Prostate gland (tissue), 2 donors: ENCODE measurements around the gene TBL1X. TPM values are rescaled to one million over a fixed set of nuclear protein-coding genes. Genes with fewer than 3 reads are reported as not detected.

ENCODE experiments used
- DNase-seq: peaks from one replicate; pipeline ENCODE4 v3.0.0-alpha.2; 2019; ENCODE audit warnings: low spot score
- H3K27ac ChIP-seq, 2 donors: fragments of 200-600 bp; sonication (generic); 2 replicates each; pipeline ENCODE4 v1.5.1; 2017 to 2019
- H3K27me3 ChIP-seq: fragments of 200-600 bp; sonication (generic); replicated peaks from 2 replicates; pipeline ENCODE4 v1.5.1; 2019; ENCODE audit not compliant: insufficient read depth
- H3K36me3 ChIP-seq, 2 donors: fragments of 200-600 bp; sonication (generic); 1 replicate in 1 of 2; 2 replicates in 1 of 2; pipeline versions ENCODE4 v1.5.1 to v1.8.1; 2017 to 2019
- H3K4me1 ChIP-seq: fragments of 200-600 bp; sonication (generic); replicated peaks from 2 replicates; pipeline ENCODE4 v1.5.1; 2019
- H3K4me3 ChIP-seq, 2 donors: fragments of 200-600 bp; sonication (generic); 2 replicates each; pipeline ENCODE4 v1.5.1; 2017 to 2019
- H3K9me3 ChIP-seq: fragments of 200-600 bp; sonication (generic); 2 replicates; pipeline ENCODE4 v1.5.1; 2017
- POLR2A ChIP-seq: fragments of 450-650 bp; IDR thresholded peaks from one replicate; pipeline ENCODE4 v1.6.1; 2016; ENCODE audit warnings: antibody characterized with exemption, mild to moderate bottlenecking
- POLR2AphosphoS5 ChIP-seq: sonication (generic); formaldehyde crosslinking; IDR thresholded peaks from one replicate; pipeline ENCODE4 v1.6.1; 2017; ENCODE audit warnings: antibody characterized with exemption
- WGBS: methylation state at CpG from one replicate; pipeline ENCODE4 v1.1.5; 2018; 5-methylcytosine and 5-hydroxymethylcytosine counted together
- intact Hi-C: fragments of 100-400 bp; cut with DNase I; formaldehyde crosslinking; loops from one replicate; pipeline ENCODE4 v1.14.2; 2022
- total RNA-seq, 2 donors: library from RNA; depleted of rRNA; stranded (reverse); fragments of >200 nt; gene quantifications; one replicate each; pipeline ENCODE4 v1.1.0, GENCODE V29; 2016
- TF ChIP-seq, protein P1 (sequence below), 4 experiments: fragments of 200-600 bp in 2 of 4; fragments of 450-650 bp in 2 of 4; sonication (generic) in 2 of 4; IDR thresholded peaks; 1 replicate in 3 of 4; 2 replicates in 1 of 4; pipeline ENCODE4 v1.5.1; 2016 to 2019; ENCODE audit warnings: antibody characterized with exemption in 4 of 4, mild to moderate bottlenecking in 2 of 4, moderate library complexity in 2 of 4

Gene TBL1X
- total RNA-seq, 2 donors from 2014 or later: 23.2 to 76.9 TPM

DNA sequence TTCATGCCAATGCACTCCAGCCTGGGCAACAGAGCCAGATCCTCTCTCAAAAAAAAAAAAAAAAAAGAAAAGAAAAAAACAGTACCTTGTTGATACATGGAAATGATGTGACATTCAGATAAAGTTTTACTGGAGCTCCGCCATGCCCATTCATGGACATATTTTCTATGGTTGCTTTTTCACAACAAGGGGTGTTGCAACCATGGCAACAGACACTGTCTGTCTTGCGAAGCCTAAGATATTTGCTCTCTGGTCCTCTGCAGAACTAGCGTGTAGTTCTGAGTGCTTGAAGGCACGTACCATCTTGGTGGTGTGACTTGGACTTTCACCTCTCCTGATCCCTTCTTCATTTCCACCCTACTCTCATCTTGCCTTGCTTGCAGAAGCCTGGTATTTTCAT, 53.2 kb downstream of the TBL1X start:
- intact Hi-C loops: no loop called here
- Histone ChIP-seq H3K9me3 (no peaks in the 10 kb centered on the region), H3K27ac (no peak overlapping the region), H3K4me3 (no peak overlapping the region), H3K27me3 (no peaks in the 10 kb centered on the region), H3K4me1 (no peaks in the 10 kb centered on the region), H3K36me3 (no peaks in the 10 kb centered on the region)
- DNase-seq: no peak
- 87% methylated on average over 4 of the region's 4 CpGs for WGBS
- TF ChIP-seq, protein P1, sequence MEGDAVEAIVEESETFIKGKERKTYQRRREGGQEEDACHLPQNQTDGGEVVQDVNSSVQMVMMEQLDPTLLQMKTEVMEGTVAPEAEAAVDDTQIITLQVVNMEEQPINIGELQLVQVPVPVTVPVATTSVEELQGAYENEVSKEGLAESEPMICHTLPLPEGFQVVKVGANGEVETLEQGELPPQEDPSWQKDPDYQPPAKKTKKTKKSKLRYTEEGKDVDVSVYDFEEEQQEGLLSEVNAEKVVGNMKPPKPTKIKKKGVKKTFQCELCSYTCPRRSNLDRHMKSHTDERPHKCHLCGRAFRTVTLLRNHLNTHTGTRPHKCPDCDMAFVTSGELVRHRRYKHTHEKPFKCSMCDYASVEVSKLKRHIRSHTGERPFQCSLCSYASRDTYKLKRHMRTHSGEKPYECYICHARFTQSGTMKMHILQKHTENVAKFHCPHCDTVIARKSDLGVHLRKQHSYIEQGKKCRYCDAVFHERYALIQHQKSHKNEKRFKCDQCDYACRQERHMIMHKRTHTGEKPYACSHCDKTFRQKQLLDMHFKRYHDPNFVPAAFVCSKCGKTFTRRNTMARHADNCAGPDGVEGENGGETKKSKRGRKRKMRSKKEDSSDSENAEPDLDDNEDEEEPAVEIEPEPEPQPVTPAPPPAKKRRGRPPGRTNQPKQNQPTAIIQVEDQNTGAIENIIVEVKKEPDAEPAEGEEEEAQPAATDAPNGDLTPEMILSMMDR (IDR thresholded peaks at IDR 0.05): no peak
- TF ChIP-seq POLR2AphosphoS5: no peak
- no peak for TF ChIP-seq POLR2A

DNA sequence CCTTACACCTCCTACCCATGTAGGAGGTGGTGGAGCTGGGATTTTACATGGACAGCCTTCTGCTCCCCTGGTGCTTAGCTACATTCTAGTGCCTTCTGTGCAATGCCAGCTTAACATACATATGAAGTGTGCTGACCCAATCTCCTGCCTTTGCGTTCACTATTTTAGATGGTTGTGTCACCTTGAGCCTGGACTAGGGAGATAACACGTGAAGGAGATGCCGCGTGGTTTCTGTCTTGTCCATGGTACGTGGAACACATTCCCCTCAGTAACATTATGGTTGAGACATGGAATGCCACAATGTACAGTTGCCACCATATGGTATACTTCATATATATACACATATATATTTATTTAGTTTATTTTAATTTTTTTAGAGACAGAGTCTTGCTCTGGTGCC, 54.0 kb downstream of the TBL1X start:
- Histone ChIP-seq H3K27me3 (no peaks in the 10 kb centered on the region), H3K9me3 (no peaks in the 10 kb centered on the region), H3K36me3 (no peaks in the 10 kb centered on the region), H3K4me1 (no peaks in the 10 kb centered on the region), H3K4me3 (no peak overlapping the region), H3K27ac (no peak overlapping the region)
- no peak for DNase-seq
- intact Hi-C loops: no loop called here
- TF ChIP-seq POLR2AphosphoS5 (no peak), POLR2A (no peak)
- TF ChIP-seq, protein P1 (IDR thresholded peaks at IDR 0.05): no peak
- WGBS: 86% methylated on average over 5 of the region's 5 CpGs

DNA sequence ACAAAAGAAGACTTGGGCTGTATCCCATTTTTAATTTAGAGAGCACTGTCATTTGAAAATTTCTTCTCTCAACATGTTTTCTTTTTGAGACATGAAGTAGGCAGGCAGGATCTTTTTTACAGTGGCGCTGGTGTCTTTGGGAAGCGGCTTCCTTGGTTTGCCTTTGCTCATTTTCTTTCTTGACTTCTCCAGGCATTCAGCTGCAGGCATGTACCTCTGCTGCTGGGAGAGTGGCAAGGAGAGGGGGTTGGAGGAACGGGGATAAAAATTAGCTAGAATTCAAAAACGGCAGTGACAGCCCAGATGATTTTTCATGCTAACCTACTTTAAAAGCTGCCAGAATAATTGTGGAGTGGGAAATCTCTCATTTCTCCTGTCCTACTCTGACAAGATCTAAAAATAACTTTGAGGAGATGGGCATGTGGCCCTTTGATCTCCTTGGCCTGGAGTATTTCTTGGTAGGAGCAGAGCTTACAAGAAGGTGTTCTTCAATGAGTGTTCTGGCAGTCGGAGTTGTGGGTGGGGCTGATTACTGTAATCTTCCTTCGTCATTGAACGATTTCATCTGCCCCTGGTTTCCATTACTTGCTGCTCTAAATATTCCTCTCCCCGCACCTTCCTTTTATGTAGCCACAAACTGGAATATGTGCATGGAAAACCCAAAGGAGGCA, 54.8 kb downstream of the TBL1X start:
- Histone ChIP-seq H3K4me3 (no peak overlapping the region), H3K27ac (no peak overlapping the region), H3K4me1 (no peaks in the 10 kb centered on the region), H3K27me3 (no peaks in the 10 kb centered on the region), H3K9me3 (no peaks in the 10 kb centered on the region), H3K36me3 (no peaks in the 10 kb centered on the region)
- no peak for DNase-seq
- intact Hi-C loops: loop anchor here (10.0 kb wide), 1 partner anchor 45 kb away; no protein-coding TSS in a partner anchor
- TF ChIP-seq, protein P1 (IDR thresholded peaks at IDR 0.05): no peak
- 32% methylated on average over 8 of the region's 8 CpGs for WGBS

DNA sequence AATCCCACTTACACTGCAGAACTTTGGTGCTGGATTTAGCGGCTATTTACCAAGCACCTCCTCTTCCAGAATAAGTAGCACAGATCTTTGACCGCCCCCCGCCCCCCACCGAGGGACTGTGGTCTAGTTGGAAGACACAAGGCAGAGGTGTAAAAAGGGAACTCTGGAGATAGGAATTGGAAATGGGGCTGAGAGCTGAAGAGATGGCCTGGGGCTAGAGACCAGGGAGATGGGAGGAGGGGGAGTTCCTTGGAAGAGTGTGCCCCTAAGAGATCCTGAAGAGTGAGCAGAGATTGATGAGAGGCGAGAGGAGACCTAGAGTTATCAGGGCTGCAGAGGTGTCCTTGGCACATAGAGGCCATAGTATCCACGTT, 55.3 kb downstream of the TBL1X start:
- H3K9me3 ChIP-seq: no peaks in the 10 kb centered on the region
- no peaks in the 10 kb centered on the region for H3K27me3 ChIP-seq
- H3K36me3 ChIP-seq: no peaks in the 10 kb centered on the region
- intact Hi-C loops: loop anchor here (10.0 kb wide), 1 partner anchor 45 kb away; no protein-coding TSS in a partner anchor
- H3K27ac ChIP-seq: no peak overlapping the region
- no peaks in the 10 kb centered on the region for H3K4me1 ChIP-seq
- WGBS: 79% methylated on average over 6 of the region's 6 CpGs
- no peak for TF ChIP-seq POLR2A
- TF ChIP-seq, protein P1 (IDR thresholded peaks at IDR 0.05): no peak
- TF ChIP-seq POLR2AphosphoS5: no peak
- H3K4me3 ChIP-seq: no peak overlapping the region
- no peak for DNase-seq
